HepG2 (cell line): ENCODE measurements around the gene PACSIN1. TPM values are rescaled to one million over a fixed set of nuclear protein-coding genes. Genes with fewer than 3 reads are reported as not detected.

Experiments used
- CHD2 ChIP-seq: IDR thresholded peaks from 2 replicates; pipeline ENCODE4 v1.6.1; 2011; ENCODE audit warnings: low read depth, low read length, improper control_type of control experiment
- KDM4B ChIP-seq: sonication (generic); formaldehyde crosslinking; IDR thresholded peaks from 2 replicates; pipeline ENCODE4 v1.4.0; 2020; ENCODE audit warnings: missing genetic modification reagents
- KDM5A ChIP-seq: fragments of 200-600 bp; sonication (generic); IDR thresholded peaks from 2 replicates; pipeline ENCODE4 v1.7.0; 2018; ENCODE audit warnings: antibody characterized with exemption, mild to moderate bottlenecking, low read length, borderline replicate concordance
- MYC ChIP-seq: sonication (generic); formaldehyde crosslinking; IDR thresholded peaks from 2 replicates; pipeline ENCODE4 v1.9.0; 2021; ENCODE audit warnings: missing genetic modification reagents, borderline replicate concordance
- NAIF1 ChIP-seq: sonication (generic); formaldehyde crosslinking; IDR thresholded peaks from 2 replicates; pipeline ENCODE4 v1.5.0; 2020; ENCODE audit warnings: mild to moderate bottlenecking, missing genetic modification reagents, borderline replicate concordance
- SRSF1 ChIP-seq: fragments of 200-400 bp; formaldehyde crosslinking; optimal IDR thresholded peaks from 2 replicates; pipeline ENCODE3; 2017; ENCODE audit warnings: mild to moderate bottlenecking, low read depth, low read length, moderate library complexity
- TSC22D2 ChIP-seq: sonication (generic); formaldehyde crosslinking; IDR thresholded peaks from 2 replicates; pipeline ENCODE4 v1.5.1; 2020; ENCODE audit warnings: missing genetic modification reagents, mild to moderate bottlenecking, borderline replicate concordance
- ZMYM3 ChIP-seq: sonication (generic); formaldehyde crosslinking; IDR thresholded peaks from 2 replicates; pipeline ENCODE4 v1.5.1; 2020; ENCODE audit warnings: mild to moderate bottlenecking, missing genetic modification reagents
- ZNF3 ChIP-seq: IDR thresholded peaks from 2 replicates; pipeline ENCODE4 v1.7.0; 2017; ENCODE audit warnings: inconsistent platforms
- ZNF543 ChIP-seq: sonication (generic); formaldehyde crosslinking; IDR thresholded peaks from 2 replicates; pipeline ENCODE4 v1.4.0; 2020; ENCODE audit warnings: mild to moderate bottlenecking, missing genetic modification reagents
- ZNF609 ChIP-seq: sonication (generic); formaldehyde crosslinking; IDR thresholded peaks from 2 replicates; pipeline ENCODE4 v1.4.0; 2020; ENCODE audit warnings: mild to moderate bottlenecking, missing genetic modification reagents, borderline replicate concordance
- ZNF75D ChIP-seq: sonication (generic); formaldehyde crosslinking; IDR thresholded peaks from 2 replicates; pipeline ENCODE4 v1.8.1; 2023; ENCODE audit warnings: missing genetic modification reagents, mild to moderate bottlenecking, borderline replicate concordance
- polyA plus RNA-seq, 8 experiments: library from polyadenylated mRNA; depleted of rRNA in 3 of 8; stranded (reverse) in 7 of 8; unstranded in 1 of 8; fragments of >200 nt; fragmentation: Illumina TruSeq in 4 of 8; extraction: Trizol in 4 of 8; gene quantifications; 2 replicates each; pipeline versions ENCODE4 v1.2.1 to v1.2.3, GENCODE V29; 2011 to 2016; ENCODE audit warnings: low read depth in 4 of 8, missing spikeins in 1 of 8, mixed read lengths in 1 of 8; ENCODE audit not compliant: insufficient read depth in 1 of 8
- total RNA-seq, 5 experiments: library from RNA; depleted of rRNA; stranded (reverse); fragments of >200 nt; fragmentation: Illumina TruSeq; extraction: Trizol; gene quantifications; 2 replicates each; pipeline ENCODE4 v1.2.3, GENCODE V29; 2016; ENCODE audit warnings: low read depth in 1 of 5
- TF ChIP-seq, protein P1 (sequence below): sonication (generic); formaldehyde crosslinking; IDR thresholded peaks from one replicate; pipeline ENCODE4 v1.5.1; 2020; ENCODE audit warnings: mild to moderate bottlenecking, missing genetic modification reagents; ENCODE audit errors: not compliant biosample characterization
- TF ChIP-seq, protein P2 (sequence below): IDR thresholded peaks from 2 replicates; pipeline ENCODE4 v1.6.1; 2016; ENCODE audit warnings: low read depth, borderline replicate concordance

Gene PACSIN1
- total and polyA plus RNA-seq, 2 of the 13 experiments (the other 11 are each of a cell fraction or from before 2014, with no cell fraction given), result not detected

GRCh38 chr6:34425498-34426410 is 40.1 kb upstream of the PACSIN1 start, which contains the start of gene RPS10 (continued):
- TF ChIP-seq, protein P1, sequence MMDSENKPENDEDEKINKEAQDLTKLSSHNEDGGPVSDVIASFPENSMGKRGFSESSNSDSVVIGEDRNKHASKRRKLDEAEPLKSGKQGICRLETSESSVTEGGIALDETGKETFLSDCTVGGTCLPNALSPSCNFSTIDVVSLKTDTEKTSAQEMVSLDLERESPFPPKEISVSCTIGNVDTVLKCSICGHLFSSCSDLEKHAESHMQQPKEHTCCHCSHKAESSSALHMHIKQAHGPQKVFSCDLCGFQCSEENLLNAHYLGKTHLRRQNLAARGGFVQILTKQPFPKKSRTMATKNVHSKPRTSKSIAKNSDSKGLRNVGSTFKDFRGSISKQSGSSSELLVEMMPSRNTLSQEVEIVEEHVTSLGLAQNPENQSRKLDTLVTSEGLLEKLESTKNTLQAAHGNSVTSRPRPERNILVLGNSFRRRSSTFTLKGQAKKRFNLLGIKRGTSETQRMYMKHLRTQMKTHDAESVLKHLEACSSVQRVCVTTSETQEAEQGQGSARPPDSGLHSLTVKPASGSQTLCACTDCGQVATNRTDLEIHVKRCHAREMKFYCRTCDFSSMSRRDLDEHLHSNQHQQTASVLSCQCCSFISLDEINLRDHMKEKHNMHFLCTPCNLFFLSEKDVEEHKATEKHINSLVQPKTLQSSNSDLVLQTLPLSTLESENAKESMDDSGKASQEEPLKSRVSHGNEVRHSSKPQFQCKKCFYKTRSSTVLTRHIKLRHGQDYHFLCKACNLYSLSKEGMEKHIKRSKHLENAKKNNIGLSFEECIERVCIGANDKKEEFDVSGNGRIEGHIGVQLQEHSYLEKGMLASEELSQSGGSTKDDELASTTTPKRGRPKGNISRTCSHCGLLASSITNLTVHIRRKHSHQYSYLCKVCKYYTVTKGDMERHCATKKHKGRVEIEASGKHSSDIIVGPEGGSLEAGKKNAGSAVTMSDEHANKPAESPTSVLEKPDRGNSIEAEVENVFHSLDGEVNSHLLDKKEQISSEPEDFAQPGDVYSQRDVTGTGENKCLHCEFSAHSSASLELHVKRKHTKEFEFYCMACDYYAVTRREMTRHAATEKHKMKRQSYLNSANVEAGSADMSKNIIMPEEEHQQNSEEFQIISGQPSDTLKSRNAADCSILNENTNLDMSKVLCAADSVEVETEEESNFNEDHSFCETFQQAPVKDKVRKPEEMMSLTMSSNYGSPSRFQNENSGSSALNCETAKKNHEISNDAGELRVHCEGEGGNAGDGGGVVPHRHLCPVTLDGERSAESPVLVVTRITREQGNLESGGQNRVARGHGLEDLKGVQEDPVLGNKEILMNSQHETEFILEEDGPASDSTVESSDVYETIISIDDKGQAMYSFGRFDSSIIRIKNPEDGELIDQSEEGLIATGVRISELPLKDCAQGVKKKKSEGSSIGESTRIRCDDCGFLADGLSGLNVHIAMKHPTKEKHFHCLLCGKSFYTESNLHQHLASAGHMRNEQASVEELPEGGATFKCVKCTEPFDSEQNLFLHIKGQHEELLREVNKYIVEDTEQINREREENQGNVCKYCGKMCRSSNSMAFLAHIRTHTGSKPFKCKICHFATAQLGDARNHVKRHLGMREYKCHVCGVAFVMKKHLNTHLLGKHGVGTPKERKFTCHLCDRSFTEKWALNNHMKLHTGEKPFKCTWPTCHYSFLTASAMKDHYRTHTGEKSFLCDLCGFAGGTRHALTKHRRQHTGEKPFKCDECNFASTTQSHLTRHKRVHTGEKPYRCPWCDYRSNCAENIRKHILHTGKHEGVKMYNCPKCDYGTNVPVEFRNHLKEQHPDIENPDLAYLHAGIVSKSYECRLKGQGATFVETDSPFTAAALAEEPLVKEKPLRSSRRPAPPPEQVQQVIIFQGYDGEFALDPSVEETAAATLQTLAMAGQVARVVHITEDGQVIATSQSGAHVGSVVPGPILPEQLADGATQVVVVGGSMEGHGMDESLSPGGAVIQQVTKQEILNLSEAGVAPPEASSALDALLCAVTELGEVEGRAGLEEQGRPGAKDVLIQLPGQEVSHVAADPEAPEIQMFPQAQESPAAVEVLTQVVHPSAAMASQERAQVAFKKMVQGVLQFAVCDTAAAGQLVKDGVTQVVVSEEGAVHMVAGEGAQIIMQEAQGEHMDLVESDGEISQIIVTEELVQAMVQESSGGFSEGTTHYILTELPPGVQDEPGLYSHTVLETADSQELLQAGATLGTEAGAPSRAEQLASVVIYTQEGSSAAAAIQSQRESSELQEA, result peak; percentile 75
- TF ChIP-seq SRSF1 (peak; percentile 95), KDM5A (peak; percentile 80), ZNF543 (CRISPR knock-in tag) (0 out of 2 replicates have a peak, but pooled peaks have one; percentile 32), NAIF1 (CRISPR knock-in tag) (peak; percentile 68; the same call in 1 of the 2 replicates), ZNF3 (CRISPR knock-in tag) (no peak), MYC (peak; percentile 96), CHD2 (no peak), ZNF75D (no peak), KDM4B (CRISPR knock-in tag) (peak; percentile 92), TSC22D2 (peak; percentile 44; the same call in 1 of the 2 replicates), ZMYM3 (CRISPR knock-in tag) (peak; percentile 83; the same call in 1 of the 2 replicates), ZNF609 (CRISPR knock-in tag) (peak; percentile 47; the same call in 1 of the 2 replicates)
- TF ChIP-seq, protein P2, sequence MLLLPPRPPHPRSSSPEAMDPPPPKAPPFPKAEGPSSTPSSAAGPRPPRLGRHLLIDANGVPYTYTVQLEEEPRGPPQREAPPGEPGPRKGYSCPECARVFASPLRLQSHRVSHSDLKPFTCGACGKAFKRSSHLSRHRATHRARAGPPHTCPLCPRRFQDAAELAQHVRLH, result peak; percentile 73; the same call in 1 of the 2 replicates
